ENCODE measurements around the gene AP5Z1.

AP5Z1 gene

GRCh38 chr7:4775250-4775847, at the start of gene AP5Z1:
TSS of gene AP5Z1 (plus strand) at chr7:4775623. CDS start at chr7:4775716, 93 bp downstream.
- DNase-seq: peak; percentile 92

GRCh38 chr7:4725850-4726450, 49.5 kb upstream of the AP5Z1 start:
- DNase-seq: no peak

GRCh38 chr7:4726566-4726965, 48.9 kb upstream of the AP5Z1 start:
- DNase-seq: no peak

- DNase-seq: no peak
These were observed 47.3 kb upstream of the AP5Z1 start for GRCh38 chr7:4727914-4728705.

- no peak for DNase-seq
These were observed 46.2 kb upstream of the AP5Z1 start for GRCh38 chr7:4729266-4729665.

GRCh38 chr7:4730276-4730675, 45.1 kb upstream of the AP5Z1 start:
- DNase-seq: no peak

- no peak for DNase-seq
These were observed 44.5 kb upstream of the AP5Z1 start for GRCh38 chr7:4730971-4731370.

GRCh38 chr7:4731803-4732202, 43.6 kb upstream of the AP5Z1 start:
- DNase-seq: no peak

GRCh38 chr7:4733936-4734528, 41.4 kb upstream of the AP5Z1 start:
- no peak for DNase-seq

GRCh38 chr7:4734587-4735345, 40.7 kb upstream of the AP5Z1 start:
- no peak for DNase-seq

- DNase-seq: no peak
These were observed 38.1 kb upstream of the AP5Z1 start for GRCh38 chr7:4737300-4737699.

GRCh38 chr7:4738711-4739527, 36.5 kb upstream of the AP5Z1 start:
- DNase-seq: peak; percentile 50

GRCh38 chr7:4739528-4739992, 35.9 kb upstream of the AP5Z1 start:
- DNase-seq: peak; percentile 43

- DNase-seq: no peak
These were observed 34.6 kb upstream of the AP5Z1 start for GRCh38 chr7:4740796-4741195.

GRCh38 chr7:4742051-4742573, 33.3 kb upstream of the AP5Z1 start:
- DNase-seq: no peak

- DNase-seq: no peak
These were observed 32.6 kb upstream of the AP5Z1 start for GRCh38 chr7:4742852-4743251.

GRCh38 chr7:4744391-4745264, 30.8 kb upstream of the AP5Z1 start:
- DNase-seq: peak; percentile 95

- no peak for DNase-seq
These were observed 30.0 kb upstream of the AP5Z1 start for GRCh38 chr7:4745265-4745919.

- DNase-seq: no peak
These were observed 29.2 kb upstream of the AP5Z1 start for GRCh38 chr7:4745971-4746919.

All from NCI-H510A (cell line).